OCI-LY1 (cell line): ENCODE data around the gene ZMIZ1.

ENCODE experiments used
- H2AFZ ChIP-seq: fragments of 200-600 bp; sonication (generic), shearing (Covaris generic); 2 replicates; pipeline ENCODE4 v1.6.0; 2014; ENCODE audit warnings: antibody characterized with exemption, mild to moderate bottlenecking, low read length
- H3F3A ChIP-seq: fragments of 200-600 bp; sonication (generic), shearing (Covaris generic); 2 replicates; pipeline ENCODE4 v1.6.0; 2014; ENCODE audit warnings: mild to moderate bottlenecking, antibody characterized with exemption, low read length, moderate library complexity; ENCODE audit not compliant: insufficient read depth
- H3K27ac ChIP-seq: fragments of 200-600 bp; sonication (generic); 2 replicates; pipeline ENCODE4 v1.5.1; 2014; ENCODE audit warnings: low read length, mixed run types, mild to moderate bottlenecking, low read depth; ENCODE audit not compliant: poor library complexity, severe bottlenecking
- H3K27me3 ChIP-seq: fragments of 200-600 bp; sonication (generic); 2 replicates; pipeline ENCODE4 v1.6.0; 2014; ENCODE audit warnings: antibody characterized with exemption, mild to moderate bottlenecking, low read length, moderate library complexity; ENCODE audit not compliant: insufficient read depth
- H3K36me3 ChIP-seq: fragments of 200-600 bp; sonication (generic); 2 replicates; pipeline ENCODE4 v1.6.1; 2014; ENCODE audit warnings: mild to moderate bottlenecking, antibody characterized with exemption, low read length, moderate library complexity, mixed read lengths; ENCODE audit not compliant: insufficient read depth
- H3K4me1 ChIP-seq: fragments of 200-600 bp; sonication (generic); 2 replicates; pipeline ENCODE4 v1.5.1; 2014; ENCODE audit warnings: mild to moderate bottlenecking, low read length, moderate library complexity; ENCODE audit not compliant: insufficient read depth, severe bottlenecking
- H3K4me2 ChIP-seq: fragments of 200-600 bp; sonication (generic), shearing (Covaris generic); 2 replicates; pipeline ENCODE4 v1.6.1; 2014; ENCODE audit warnings: low read length
- H3K4me3 ChIP-seq: fragments of 200-600 bp; sonication (generic); 2 replicates; pipeline ENCODE4 v1.5.1; 2014; ENCODE audit warnings: low read length, low read depth, mild to moderate bottlenecking, mixed read lengths; ENCODE audit not compliant: poor library complexity, severe bottlenecking
- H3K79me2 ChIP-seq: fragments of 200-600 bp; shearing (Covaris generic); 2 replicates; pipeline ENCODE4 v1.6.1; 2016; ENCODE audit warnings: mixed run types, low read length, mixed read lengths; ENCODE audit not compliant: insufficient read depth
- H3K9ac ChIP-seq: fragments of 200-600 bp; sonication (generic), shearing (Covaris generic); 2 replicates; pipeline ENCODE4 v1.6.1; 2014; ENCODE audit warnings: mild to moderate bottlenecking, low read length, mixed read lengths
- H3K9me2 ChIP-seq: fragments of 200-600 bp; sonication (generic), shearing (Covaris generic); 2 replicates; pipeline ENCODE4 v1.6.1; 2014; ENCODE audit warnings: low read depth, mild to moderate bottlenecking, low read length, mixed read lengths
- H3K9me3 ChIP-seq: fragments of 200-600 bp; shearing (Covaris generic); 2 replicates; pipeline ENCODE4 v1.6.1; 2014; ENCODE audit warnings: low read length, mixed read lengths
- H4K20me1 ChIP-seq: fragments of 200-600 bp; sonication (generic), shearing (Covaris generic); 2 replicates; pipeline ENCODE4 v1.6.0; 2016; ENCODE audit warnings: mild to moderate bottlenecking, low read length; ENCODE audit not compliant: insufficient read depth
- EZH2 ChIP-seq: fragments of 200-600 bp; sonication (generic), shearing (Covaris generic); IDR thresholded peaks from 2 replicates; pipeline ENCODE4 v1.8.0; 2017; ENCODE audit warnings: borderline replicate concordance, mixed run types, mild to moderate bottlenecking, antibody characterized with exemption, low read length, moderate library complexity, mixed read lengths
- TF ChIP-seq, protein P1 (sequence below): fragments of 200-600 bp; sonication (generic), shearing (Covaris generic); IDR thresholded peaks from 2 replicates; pipeline ENCODE4 v1.5.1; 2017; ENCODE audit warnings: mild to moderate bottlenecking, antibody characterized with exemption, low read length, moderate library complexity, mixed read lengths

The ZMIZ1 gene

DNA sequence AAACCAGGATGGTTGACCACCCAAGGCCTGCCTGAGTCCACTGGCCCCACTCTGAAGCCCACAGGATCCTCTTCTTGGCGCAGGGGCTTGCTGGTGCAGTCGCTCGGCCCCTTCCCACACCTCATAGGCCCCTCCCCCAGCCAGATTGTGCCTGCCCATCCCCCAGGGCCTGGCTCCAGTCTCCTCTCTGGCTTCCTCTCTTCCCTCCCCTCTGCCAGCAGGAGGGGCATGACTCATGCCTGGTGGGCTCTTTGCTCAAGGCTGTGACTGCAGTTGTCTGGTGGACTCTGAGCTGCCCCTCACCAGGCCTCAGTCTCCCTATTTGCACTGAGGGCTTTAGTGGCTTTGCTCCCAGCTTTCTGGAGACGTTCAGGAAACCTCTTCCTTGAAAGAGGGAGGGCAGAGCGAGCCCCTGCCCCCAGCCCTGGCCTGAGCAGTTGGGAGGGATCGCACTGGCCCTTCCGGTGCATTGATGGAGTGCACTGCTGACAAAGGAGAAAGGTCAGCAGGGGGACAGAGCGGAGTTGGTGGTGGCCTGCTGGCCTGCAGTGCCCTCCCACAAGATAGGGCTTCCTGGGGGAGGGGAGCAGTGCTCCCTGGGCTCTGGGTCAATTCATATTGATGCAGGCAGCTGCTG lies 60.7 kb downstream of the ZMIZ1 start:
- no peaks in the 10 kb centered on the region for H3K36me3 ChIP-seq
- no peak overlapping the region for H2AFZ ChIP-seq
- H3K4me2 ChIP-seq = no peak overlapping the region
- H3K79me2 ChIP-seq = no peaks in the 10 kb centered on the region
- TF ChIP-seq, protein P1, sequence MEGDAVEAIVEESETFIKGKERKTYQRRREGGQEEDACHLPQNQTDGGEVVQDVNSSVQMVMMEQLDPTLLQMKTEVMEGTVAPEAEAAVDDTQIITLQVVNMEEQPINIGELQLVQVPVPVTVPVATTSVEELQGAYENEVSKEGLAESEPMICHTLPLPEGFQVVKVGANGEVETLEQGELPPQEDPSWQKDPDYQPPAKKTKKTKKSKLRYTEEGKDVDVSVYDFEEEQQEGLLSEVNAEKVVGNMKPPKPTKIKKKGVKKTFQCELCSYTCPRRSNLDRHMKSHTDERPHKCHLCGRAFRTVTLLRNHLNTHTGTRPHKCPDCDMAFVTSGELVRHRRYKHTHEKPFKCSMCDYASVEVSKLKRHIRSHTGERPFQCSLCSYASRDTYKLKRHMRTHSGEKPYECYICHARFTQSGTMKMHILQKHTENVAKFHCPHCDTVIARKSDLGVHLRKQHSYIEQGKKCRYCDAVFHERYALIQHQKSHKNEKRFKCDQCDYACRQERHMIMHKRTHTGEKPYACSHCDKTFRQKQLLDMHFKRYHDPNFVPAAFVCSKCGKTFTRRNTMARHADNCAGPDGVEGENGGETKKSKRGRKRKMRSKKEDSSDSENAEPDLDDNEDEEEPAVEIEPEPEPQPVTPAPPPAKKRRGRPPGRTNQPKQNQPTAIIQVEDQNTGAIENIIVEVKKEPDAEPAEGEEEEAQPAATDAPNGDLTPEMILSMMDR = no peak
- no peak for TF ChIP-seq EZH2
- H4K20me1 ChIP-seq = no peaks in the 10 kb centered on the region
- no peaks in the 10 kb centered on the region for H3K4me1 ChIP-seq
- no peak overlapping the region for H3K4me3 ChIP-seq
- H3K9me3 ChIP-seq = no peaks in the 10 kb centered on the region
- no peak overlapping the region for H3K27ac ChIP-seq
- H3K27me3 ChIP-seq = 0 out of 2 replicates have a peak, but pooled peaks cover 3% of the 10 kb centered on the region
- no peak overlapping the region for H3K9ac ChIP-seq
- no peaks in the 10 kb centered on the region for H3F3A ChIP-seq
- no peaks in the 10 kb centered on the region for H3K9me2 ChIP-seq

DNA sequence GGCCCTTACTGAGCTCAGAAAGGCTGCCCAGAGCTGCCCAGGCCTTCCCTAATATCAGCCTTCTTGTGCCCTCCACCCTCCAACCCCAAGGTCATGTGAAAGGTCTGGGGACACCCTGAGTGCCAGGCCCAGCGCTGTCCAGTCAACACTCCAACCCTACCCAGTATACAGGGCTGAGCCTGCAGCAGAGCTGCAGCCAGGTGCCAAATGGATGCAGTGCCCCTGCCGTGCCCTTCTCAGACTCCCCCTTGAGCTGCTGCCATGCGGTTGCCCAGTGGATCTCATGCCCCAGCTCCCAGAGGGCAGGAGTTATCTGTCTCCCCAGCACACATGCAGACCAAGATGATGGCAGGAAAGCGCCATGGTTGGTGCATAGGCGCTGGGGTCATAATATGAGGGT lies 61.5 kb downstream of the ZMIZ1 start:
- H3K27ac ChIP-seq = no peak overlapping the region
- TF ChIP-seq, protein P1 = no peak
- TF ChIP-seq EZH2 = no peak
- no peak overlapping the region for H3K9ac ChIP-seq
- H3K9me2 ChIP-seq = no peaks in the 10 kb centered on the region
- no peak overlapping the region for H3K4me2 ChIP-seq
- no peaks in the 10 kb centered on the region for H3K79me2 ChIP-seq
- H3K4me1 ChIP-seq = no peaks in the 10 kb centered on the region
- H3K36me3 ChIP-seq = no peaks in the 10 kb centered on the region
- no peaks in the 10 kb centered on the region for H3F3A ChIP-seq
- no peaks in the 10 kb centered on the region for H4K20me1 ChIP-seq
- no peak overlapping the region for H3K4me3 ChIP-seq
- H2AFZ ChIP-seq = no peak overlapping the region
- no peaks in the 10 kb centered on the region for H3K9me3 ChIP-seq
- no peaks in the 10 kb centered on the region for H3K27me3 ChIP-seq

DNA sequence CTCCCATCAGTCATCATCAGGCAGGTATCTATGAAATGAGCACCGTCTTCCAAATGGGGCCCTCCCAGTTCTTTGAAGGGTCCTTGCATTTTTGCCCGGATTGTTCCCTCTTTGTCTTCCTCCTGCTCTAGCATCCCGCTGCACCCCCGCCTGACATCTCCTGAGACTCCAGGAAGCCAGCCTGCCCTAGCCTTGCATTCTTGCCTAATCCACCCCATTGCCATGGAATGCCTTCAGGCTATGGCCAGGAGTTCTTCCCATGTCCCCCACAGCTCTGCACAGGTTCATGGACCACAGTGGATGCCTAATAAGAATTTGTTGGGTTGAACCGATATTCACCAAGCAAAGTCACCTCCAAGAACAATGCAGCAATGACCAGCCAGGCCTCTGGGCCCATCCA lies 62.1 kb downstream of the ZMIZ1 start:
- no peak overlapping the region for H3K4me2 ChIP-seq
- TF ChIP-seq EZH2 = no peak
- TF ChIP-seq, protein P1 = no peak
- H3K27ac ChIP-seq = no peak overlapping the region
- H3K4me3 ChIP-seq = no peak overlapping the region
- no peak overlapping the region for H3K9ac ChIP-seq
- no peaks in the 10 kb centered on the region for H3K9me3 ChIP-seq
- no peaks in the 10 kb centered on the region for H3K79me2 ChIP-seq
- H3F3A ChIP-seq = no peaks in the 10 kb centered on the region
- H3K9me2 ChIP-seq = no peaks in the 10 kb centered on the region
- H3K4me1 ChIP-seq = no peaks in the 10 kb centered on the region
- no peaks in the 10 kb centered on the region for H3K27me3 ChIP-seq
- no peak overlapping the region for H2AFZ ChIP-seq
- H3K36me3 ChIP-seq = no peaks in the 10 kb centered on the region
- no peaks in the 10 kb centered on the region for H4K20me1 ChIP-seq
